WTC11 (cell line): Measurements from ENCODE around the gene DDR2. TPM values are rescaled to one million over a fixed set of nuclear protein-coding genes. Genes with fewer than 3 reads are reported as not detected.

ENCODE experiments used
- ATAC-seq: fragments of 200-7000 bp; cut with Tn5 transposase; 2 replicates; pipeline ENCODE4 v1.10.0; 2021; ENCODE audit warnings: mild to moderate bottlenecking, moderate library complexity
- CTCF ChIA-PET: fragments of 300-600 bp; sonication (Branson Sonifier 250); formaldehyde crosslinking; loops from one replicate; lab custom pipeline; 2021; ENCODE audit warnings: antibody characterized with exemption; lab: Charles Lee
- POLR2A ChIA-PET: fragments of 350-600 bp; sonication (Branson Sonifier 250); formaldehyde crosslinking; loops from one replicate; lab custom pipeline; 2021; ENCODE audit warnings: antibody characterized with exemption; lab: Charles Lee
- DNase-seq: peaks from one replicate; pipeline ENCODE4 v3.0.0; 2021; ENCODE audit warnings: low spot score
- H3K27ac Mint-ChIP-seq: 2 replicates; pipeline ENCODE4 v1.8.0; 2021; ENCODE audit warnings: mixed read lengths
- H3K27me3 Mint-ChIP-seq: 2 replicates; pipeline ENCODE4 v1.8.0; 2021; ENCODE audit warnings: low read depth, mild to moderate bottlenecking, moderate library complexity, mixed read lengths
- H3K36me3 Mint-ChIP-seq: 2 replicates; pipeline ENCODE4 v1.8.0; 2021; ENCODE audit warnings: mixed read lengths
- H3K4me1 Mint-ChIP-seq: 2 replicates; pipeline ENCODE4 v1.8.0; 2022; ENCODE audit warnings: mixed read lengths
- H3K4me3 Mint-ChIP-seq: 2 replicates; pipeline ENCODE4 v1.8.0; 2021; ENCODE audit warnings: mild to moderate bottlenecking, moderate library complexity, mixed read lengths
- H3K9me3 Mint-ChIP-seq: 2 replicates; pipeline ENCODE4 v1.8.0; 2021; ENCODE audit warnings: mixed read lengths
- ATF3 ChIP-seq: sonication (generic); formaldehyde crosslinking; conservative IDR thresholded peaks from 2 replicates; pipeline ENCODE4 v1.8.1; 2022; ENCODE audit warnings: mild to moderate bottlenecking, missing genetic modification reagents
- CTCF ChIP-seq: fragments of 200-600 bp; IDR thresholded peaks from 2 replicates; pipeline ENCODE4 v1.8.0; 2022; ENCODE audit warnings: antibody characterized with exemption
- E2F1 ChIP-seq: sonication (generic); formaldehyde crosslinking; IDR thresholded peaks from 2 replicates; pipeline ENCODE4 v1.8.0; 2022; ENCODE audit warnings: mild to moderate bottlenecking, missing genetic modification reagents
- EMX1 ChIP-seq: fragments of 250-450 bp; sonication (Bioruptor Pico); IDR thresholded peaks from 2 replicates; pipeline ENCODE4 v1.8.0; 2021; ENCODE audit warnings: mild to moderate bottlenecking
- ETV6 ChIP-seq: sonication (generic); formaldehyde crosslinking; IDR thresholded peaks from 2 replicates; pipeline ENCODE4 v1.8.1; 2022; ENCODE audit warnings: mild to moderate bottlenecking, missing genetic modification reagents
- FOXP1 ChIP-seq: sonication (generic); formaldehyde crosslinking; IDR thresholded peaks from 2 replicates; pipeline ENCODE4 v1.8.0; 2022; ENCODE audit warnings: missing genetic modification reagents, mild to moderate bottlenecking, moderate library complexity, borderline replicate concordance
- JUN ChIP-seq: sonication (generic); formaldehyde crosslinking; IDR thresholded peaks from 2 replicates; pipeline ENCODE4 v1.8.0; 2023; ENCODE audit warnings: mild to moderate bottlenecking, missing genetic modification reagents
- NFATC4 ChIP-seq: fragments of 250-450 bp; sonication (Bioruptor Pico); IDR thresholded peaks from 2 replicates; pipeline ENCODE4 v1.9.0; 2021; ENCODE audit warnings: mild to moderate bottlenecking
- OVOL2 ChIP-seq: fragments of 250-450 bp; sonication (Bioruptor Pico); IDR thresholded peaks from 2 replicates; pipeline ENCODE4 v1.9.0; 2021; ENCODE audit warnings: mild to moderate bottlenecking, borderline replicate concordance
- PRRX2 ChIP-seq: fragments of 250-450 bp; sonication (Bioruptor Pico); IDR thresholded peaks from 2 replicates; pipeline ENCODE4 v1.8.0; 2021; ENCODE audit warnings: mild to moderate bottlenecking
- SMAD3 ChIP-seq: sonication (generic); formaldehyde crosslinking; IDR thresholded peaks from 2 replicates; pipeline ENCODE4 v1.8.0; 2022; ENCODE audit warnings: missing genetic modification reagents, mild to moderate bottlenecking, borderline replicate concordance
- SOX15 ChIP-seq: fragments of 250-450 bp; sonication (Bioruptor Pico); IDR thresholded peaks from 2 replicates; pipeline ENCODE4 v1.9.0; 2021; ENCODE audit warnings: mild to moderate bottlenecking
- SP1 ChIP-seq: sonication (generic); formaldehyde crosslinking; conservative IDR thresholded peaks from 2 replicates; pipeline ENCODE4 v1.8.1; 2022; ENCODE audit warnings: missing genetic modification reagents
- STAT6 ChIP-seq: sonication (generic); formaldehyde crosslinking; conservative IDR thresholded peaks from 2 replicates; pipeline ENCODE4 v1.8.1; 2023; ENCODE audit warnings: mild to moderate bottlenecking, low read depth, missing genetic modification reagents, moderate library complexity
- TEAD1 ChIP-seq: sonication (generic); formaldehyde crosslinking; IDR thresholded peaks from 2 replicates; pipeline ENCODE4 v1.8.0; 2022; ENCODE audit warnings: mild to moderate bottlenecking, missing genetic modification reagents
- ZNF219 ChIP-seq: sonication (generic); formaldehyde crosslinking; IDR thresholded peaks from 2 replicates; pipeline ENCODE4 v1.8.0; 2023; ENCODE audit warnings: missing genetic modification reagents, mild to moderate bottlenecking, borderline replicate concordance
- ZNF281 ChIP-seq: sonication (generic); formaldehyde crosslinking; IDR thresholded peaks from 2 replicates; pipeline ENCODE4 v1.8.0; 2023; ENCODE audit warnings: mild to moderate bottlenecking, missing genetic modification reagents
- ZNF317 ChIP-seq: sonication (generic); formaldehyde crosslinking; IDR thresholded peaks from 2 replicates; pipeline ENCODE4 v1.8.1; 2023; ENCODE audit warnings: low read depth, mild to moderate bottlenecking, moderate library complexity, missing genetic modification reagents, borderline replicate concordance
- ZNF512 ChIP-seq: sonication (generic); formaldehyde crosslinking; IDR thresholded peaks from 2 replicates; pipeline ENCODE4 v1.8.1; 2022; ENCODE audit warnings: missing genetic modification reagents, borderline replicate concordance
- total RNA-seq: library from RNA; stranded (reverse); gene quantifications from 3 replicates; pipeline ENCODE4 v1.2.3, GENCODE V29; 2021

DDR2 gene
- total RNA-seq, 1 experiment from 2014 or later: 0.85 TPM

- no peaks in the 10 kb centered on the region for H3K9me3 Mint-ChIP-seq
- ATAC-seq (peak; percentile 34; the same call in 1 of the 2 replicates), DNase-seq (no peak)
- no peak overlapping the region for H3K4me3 Mint-ChIP-seq
- H3K4me1 Mint-ChIP-seq: peaks cover 7% of the 10 kb centered on the region
- no peaks in the 10 kb centered on the region for H3K36me3 Mint-ChIP-seq
- H3K27ac Mint-ChIP-seq: no peak overlapping the region
- CTCF ChIA-PET: interaction anchor here (0.6 kb wide), 1 partner anchor 12 kb away, joined by 3 read pairs; no protein-coding TSS in a partner anchor
- TF ChIP-seq JUN (no peak), EMX1 (no peak), NFATC4 (CRISPR knock-in tag) (no peak), ATF3 (CRISPR knock-in tag) (no peak), ZNF512 (CRISPR knock-in tag) (no peak), STAT6 (CRISPR knock-in tag) (no peak), FOXP1 (CRISPR knock-in tag) (no peak), PRRX2 (no peak), SOX15 (CRISPR knock-in tag) (no peak), TEAD1 (CRISPR knock-in tag) (no peak), ETV6 (CRISPR knock-in tag) (no peak), ZNF219 (CRISPR knock-in tag) (no peak), CTCF (no peak), ZNF281 (CRISPR knock-in tag) (no peak), E2F1 (CRISPR knock-in tag) (no peak), OVOL2 (CRISPR knock-in tag) (no peak), SMAD3 (CRISPR knock-in tag) (no peak), SP1 (CRISPR knock-in tag) (no peak), ZNF317 (CRISPR knock-in tag) (no peak)
- POLR2A ChIA-PET: interaction anchor here (0.7 kb wide), 1 partner anchor 68 kb away, joined by 3 read pairs; no protein-coding TSS in a partner anchor
- H3K27me3 Mint-ChIP-seq: no peaks in the 10 kb centered on the region
These were observed 100.5 kb downstream of the DDR2 start for GRCh38 chr1:162732566-162733335.
